ENCODE data around the gene NHSL2.

DNA sequence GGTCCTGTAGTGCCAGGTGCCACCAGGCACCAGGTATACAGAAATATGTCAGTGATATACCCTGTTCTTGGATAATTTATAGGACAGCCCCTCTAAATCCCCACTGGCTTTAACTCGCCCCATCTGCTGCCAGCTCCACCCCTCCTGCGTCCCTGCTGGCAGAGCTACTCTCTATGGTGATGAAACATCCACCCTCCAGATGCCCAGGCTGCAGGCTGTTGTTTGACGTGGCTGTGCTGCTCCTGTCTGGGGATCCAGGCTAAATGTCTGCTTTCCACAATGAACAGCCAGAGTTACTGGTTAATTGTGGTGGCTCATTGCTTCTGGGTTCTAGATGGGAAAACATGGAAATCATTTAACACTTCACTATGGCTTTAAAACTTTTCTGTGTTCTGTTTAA is 12.9 kb downstream of the NHSL2 start:
- no peak for TF ChIP-seq POLR2A (IDR thresholded peaks at IDR 0.05)
- TF ChIP-seq CTCF (IDR thresholded peaks at IDR 0.05), result no peak
